HEK293T (cell line): ENCODE results near the gene GABPA.

ENCODE experiments used
- ELF4 ChIP-seq: fragments of 450-650 bp; IDR thresholded peaks from 2 replicates; pipeline ENCODE4 v1.6.1; 2017; ENCODE audit warnings: antibody characterized with exemption
- HDGF ChIP-seq: fragments of 450-650 bp; IDR thresholded peaks from 2 replicates; pipeline ENCODE4 v1.6.1; 2017; ENCODE audit warnings: antibody characterized with exemption, borderline replicate concordance

DNA sequence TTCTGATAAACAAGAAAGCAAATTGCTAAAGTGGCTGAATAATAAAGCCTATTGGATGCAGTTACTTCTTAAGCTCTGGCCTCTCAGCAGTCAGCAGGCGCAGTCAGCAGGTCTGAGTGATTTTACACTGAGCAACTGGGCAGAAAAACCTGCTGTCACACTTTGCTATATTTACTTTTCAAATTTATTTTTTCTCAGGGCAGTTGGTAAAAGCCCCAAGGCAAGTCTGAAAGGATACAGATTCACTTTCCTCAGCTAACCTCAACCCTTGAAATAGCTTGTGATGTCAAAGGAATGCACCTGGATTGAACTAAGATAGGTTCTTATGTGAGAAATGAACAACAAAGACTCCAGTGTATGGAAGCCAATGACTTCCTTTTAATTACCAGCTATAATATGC, 34.0 kb upstream of the GABPA start:
- TF ChIP-seq HDGF (no peak), ELF4 (no peak)
